Measurements from ENCODE around the gene COL15A1. TPM values are rescaled to one million over a fixed set of nuclear protein-coding genes. Genes with fewer than 3 reads are reported as not detected.

The COL15A1 gene
- total RNA-seq, 2 donors from 2014 or later, result 6.0 to 16.0 TPM

DNA sequence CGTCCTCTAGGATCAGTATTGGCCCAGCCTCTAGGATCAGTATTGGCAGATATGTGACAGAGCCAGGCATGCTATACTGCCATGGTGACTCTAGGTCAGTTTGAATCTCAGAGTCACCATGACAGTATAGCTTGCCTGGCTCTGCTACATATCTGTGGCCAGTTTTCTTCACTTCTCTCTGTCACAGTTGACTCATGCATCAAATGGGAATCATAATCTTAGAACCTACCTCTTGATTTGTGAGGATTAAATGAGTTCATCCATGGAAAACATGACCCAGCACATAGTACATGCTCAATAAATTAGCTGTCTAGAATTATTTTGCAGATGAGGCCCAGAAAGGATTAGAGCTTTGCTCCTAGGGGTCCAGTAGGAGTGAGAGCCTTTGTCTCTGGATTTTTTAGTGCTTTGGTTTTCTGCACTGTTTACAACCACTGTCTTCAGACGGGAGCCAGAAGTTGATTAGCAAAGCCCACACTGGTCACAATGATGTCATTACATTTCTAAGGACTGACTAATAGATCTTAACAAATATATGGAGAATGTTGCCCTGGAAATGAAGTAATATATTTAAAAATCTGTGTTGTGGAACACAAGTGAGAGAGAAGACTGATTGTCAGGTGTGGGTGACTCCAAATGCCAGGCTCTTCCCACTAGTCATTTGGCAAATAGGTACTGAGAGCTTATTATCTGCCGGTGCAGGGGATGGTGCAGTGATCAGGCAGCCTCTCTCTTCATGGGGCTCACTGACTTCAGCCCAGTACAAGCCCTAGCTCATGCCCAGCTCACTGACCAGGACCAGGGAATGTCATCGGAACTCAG, 76.0 kb downstream of the COL15A1 start:
- no peaks in the 10 kb centered on the region for H3K27me3 ChIP-seq
- intact Hi-C loops (cut with DNase I), result no loop called here
- H3K36me3 ChIP-seq, result no peaks in the 10 kb centered on the region
- peak overlapping the region; percentile 24 for H3K27ac ChIP-seq
- H3K9me3 ChIP-seq, result no peaks in the 10 kb centered on the region
- TF ChIP-seq, protein P1, sequence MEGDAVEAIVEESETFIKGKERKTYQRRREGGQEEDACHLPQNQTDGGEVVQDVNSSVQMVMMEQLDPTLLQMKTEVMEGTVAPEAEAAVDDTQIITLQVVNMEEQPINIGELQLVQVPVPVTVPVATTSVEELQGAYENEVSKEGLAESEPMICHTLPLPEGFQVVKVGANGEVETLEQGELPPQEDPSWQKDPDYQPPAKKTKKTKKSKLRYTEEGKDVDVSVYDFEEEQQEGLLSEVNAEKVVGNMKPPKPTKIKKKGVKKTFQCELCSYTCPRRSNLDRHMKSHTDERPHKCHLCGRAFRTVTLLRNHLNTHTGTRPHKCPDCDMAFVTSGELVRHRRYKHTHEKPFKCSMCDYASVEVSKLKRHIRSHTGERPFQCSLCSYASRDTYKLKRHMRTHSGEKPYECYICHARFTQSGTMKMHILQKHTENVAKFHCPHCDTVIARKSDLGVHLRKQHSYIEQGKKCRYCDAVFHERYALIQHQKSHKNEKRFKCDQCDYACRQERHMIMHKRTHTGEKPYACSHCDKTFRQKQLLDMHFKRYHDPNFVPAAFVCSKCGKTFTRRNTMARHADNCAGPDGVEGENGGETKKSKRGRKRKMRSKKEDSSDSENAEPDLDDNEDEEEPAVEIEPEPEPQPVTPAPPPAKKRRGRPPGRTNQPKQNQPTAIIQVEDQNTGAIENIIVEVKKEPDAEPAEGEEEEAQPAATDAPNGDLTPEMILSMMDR (IDR thresholded peaks at IDR 0.05), result no peak
- no peak overlapping the region for H3K4me3 ChIP-seq
- H3K9ac ChIP-seq (ENCODE audit: low read depth in 2 of 2, low read length in 2 of 2), result no peak overlapping the region
- no peak for DNase-seq
- no peaks in the 10 kb centered on the region for H3K4me1 ChIP-seq

DNA sequence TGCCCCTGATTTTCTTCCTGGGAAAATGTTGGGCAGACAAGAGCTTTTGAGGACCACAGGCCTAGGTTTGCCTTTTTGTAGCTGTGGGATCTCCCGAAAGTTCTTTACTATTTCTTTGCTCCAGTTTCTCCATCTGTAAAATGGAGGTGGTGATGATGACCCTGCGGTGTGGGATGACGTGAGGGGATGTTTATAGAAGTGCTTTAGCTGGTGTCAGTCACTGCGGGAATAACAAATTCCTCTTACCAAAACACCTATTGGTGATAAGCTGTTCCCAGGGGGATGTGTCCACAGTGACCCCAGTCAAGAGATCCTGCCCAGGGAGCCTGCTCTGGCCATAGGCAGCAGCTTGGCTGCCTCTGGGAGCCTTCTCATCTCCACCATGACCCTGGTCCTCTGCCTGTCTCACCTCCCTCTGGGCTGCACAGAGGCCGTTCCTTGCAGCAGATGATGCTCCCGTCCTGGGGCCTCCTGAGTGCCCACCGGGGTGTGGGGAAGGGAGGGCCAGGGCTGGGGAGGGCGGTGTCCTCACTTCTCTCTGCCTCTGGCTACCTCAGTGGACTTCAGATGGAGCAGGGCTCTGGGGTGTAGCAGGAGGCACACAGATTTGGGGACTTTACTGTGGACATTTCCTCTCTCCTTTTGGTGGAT, 77.2 kb downstream of the COL15A1 start:
- no peak for DNase-seq
- Histone ChIP-seq H3K4me1 (no peaks in the 10 kb centered on the region), H3K4me3 (no peak overlapping the region), H3K27ac (no peak overlapping the region), H3K9me3 (no peaks in the 10 kb centered on the region), H3K27me3 (no peaks in the 10 kb centered on the region), H3K36me3 (no peaks in the 10 kb centered on the region), H3K9ac (ENCODE audit: low read depth in 2 of 2, low read length in 2 of 2) (no peak overlapping the region)
- TF ChIP-seq, protein P1 (IDR thresholded peaks at IDR 0.05), result no peak
- intact Hi-C loops (cut with DNase I), result no loop called here

DNA sequence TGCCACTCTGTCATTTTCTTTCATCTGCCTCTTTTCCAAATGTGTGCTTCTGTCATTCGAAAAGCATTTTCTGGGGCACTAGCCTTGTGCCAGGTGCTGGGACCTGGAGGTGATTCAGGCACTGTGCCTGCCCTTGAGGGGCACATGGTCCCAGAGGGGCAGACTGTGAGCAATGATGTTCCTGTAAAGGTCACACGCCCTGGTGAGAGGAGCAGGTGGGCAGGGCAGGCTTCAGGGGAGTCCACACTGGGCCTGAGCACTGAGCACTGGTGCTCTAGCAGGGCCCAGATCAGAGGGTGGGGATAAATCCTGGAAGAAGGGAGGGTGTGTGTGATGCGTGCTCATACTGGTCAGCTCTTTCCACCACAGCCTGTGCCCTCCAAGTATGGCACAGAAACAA, 77.8 kb downstream of the COL15A1 start:
- no peak for DNase-seq
- H3K36me3 ChIP-seq, result no peaks in the 10 kb centered on the region
- H3K4me1 ChIP-seq, result no peaks in the 10 kb centered on the region
- no peak overlapping the region for H3K27ac ChIP-seq
- H3K4me3 ChIP-seq, result no peak overlapping the region
- TF ChIP-seq, protein P1 (IDR thresholded peaks at IDR 0.05), result no peak
- intact Hi-C loops (cut with DNase I), result no loop called here
- no peaks in the 10 kb centered on the region for H3K27me3 ChIP-seq
- no peaks in the 10 kb centered on the region for H3K9me3 ChIP-seq
- no peak overlapping the region for H3K9ac ChIP-seq (ENCODE audit: low read depth in 2 of 2, low read length in 2 of 2)

DNA sequence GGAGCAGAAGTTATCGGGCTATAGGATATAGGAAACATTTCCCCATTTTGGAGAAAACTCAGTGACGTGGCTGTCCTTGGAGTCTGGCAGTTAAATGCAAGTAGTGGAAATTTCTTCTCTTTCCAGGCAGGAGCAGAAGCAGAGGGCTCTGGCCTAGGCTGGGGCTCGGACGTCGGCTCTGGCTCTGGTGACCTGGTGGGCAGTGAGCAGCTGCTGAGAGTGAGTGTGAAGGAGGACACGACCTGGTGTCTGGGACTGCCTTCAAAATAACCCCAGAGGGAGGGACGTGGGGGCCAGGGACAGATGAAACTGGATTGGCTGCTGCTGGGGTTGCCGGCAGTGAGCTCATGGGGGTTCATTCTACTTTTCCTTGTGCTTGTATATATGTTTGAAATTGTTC, 79.5 kb downstream of the COL15A1 start:
- Histone ChIP-seq H3K27me3 (no peaks in the 10 kb centered on the region), H3K36me3 (no peaks in the 10 kb centered on the region), H3K4me3 (no peak overlapping the region), H3K9ac (ENCODE audit: low read depth in 2 of 2, low read length in 2 of 2) (no peak overlapping the region), H3K4me1 (no peaks in the 10 kb centered on the region), H3K27ac (no peak overlapping the region), H3K9me3 (no peaks in the 10 kb centered on the region)
- TF ChIP-seq, protein P1 (IDR thresholded peaks at IDR 0.05), result no peak
- intact Hi-C loops (cut with DNase I), result no loop called here
- no peak for DNase-seq

DNA sequence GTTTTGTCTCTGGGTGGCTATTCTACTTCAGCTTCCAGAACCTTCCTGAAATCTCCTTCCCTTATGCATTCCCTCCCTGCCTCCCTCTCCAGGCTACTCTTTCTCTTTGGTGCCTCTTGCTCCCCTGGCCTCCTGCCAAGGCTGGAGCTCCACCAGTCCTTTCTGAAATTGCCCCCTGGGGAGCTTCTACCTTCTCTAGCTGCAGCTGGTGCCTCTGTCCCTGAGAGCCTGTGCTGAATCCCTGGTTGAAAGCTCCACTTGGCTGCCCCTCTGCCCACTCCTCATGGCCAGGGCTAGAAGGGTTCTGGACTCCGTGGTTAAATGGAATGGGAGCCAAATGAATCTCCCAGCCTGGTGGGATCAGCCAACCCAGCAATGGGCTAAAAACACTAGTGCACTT, 80.1 kb downstream of the COL15A1 start:
- Histone ChIP-seq H3K27me3 (no peaks in the 10 kb centered on the region), H3K9me3 (no peaks in the 10 kb centered on the region), H3K9ac (ENCODE audit: low read depth in 2 of 2, low read length in 2 of 2) (no peak overlapping the region), H3K27ac (no peak overlapping the region), H3K36me3 (no peaks in the 10 kb centered on the region), H3K4me3 (no peak overlapping the region), H3K4me1 (no peaks in the 10 kb centered on the region)
- intact Hi-C loops (cut with DNase I), result no loop called here
- TF ChIP-seq, protein P1 (IDR thresholded peaks at IDR 0.05), result no peak
- no peak for DNase-seq

Measured in colonic mucosa (tissue), 4 donors.